Ascending aorta (tissue), 2 donors: ENCODE measurements around the gene ZSWIM7. TPM values are rescaled to one million over a fixed set of nuclear protein-coding genes. Genes with fewer than 3 reads are reported as not detected.

Experiments used
- DNase-seq, 2 donors: peaks; one replicate each; pipeline ENCODE4 v3.0.0-alpha.2; 2019; ENCODE audit warnings: low spot score in 2 of 2
- H3K27ac ChIP-seq, 2 donors: fragments of 200-600 bp; sonication (generic); one replicate each; pipeline ENCODE4 v1.5.1; 2016 to 2017; ENCODE audit warnings: mild to moderate bottlenecking in 1 of 2
- H3K27me3 ChIP-seq: fragments of 200-600 bp; sonication (generic); one replicate; pipeline ENCODE4 v1.5.1; 2017
- H3K36me3 ChIP-seq, 2 donors: fragments of 200-600 bp; sonication (generic); one replicate each; pipeline ENCODE4 v1.5.1; 2016
- H3K4me1 ChIP-seq, 2 donors: fragments of 200-600 bp; sonication (generic); one replicate each; pipeline ENCODE4 v1.5.1; 2016 to 2017; ENCODE audit warnings: mild to moderate bottlenecking in 1 of 2
- H3K4me3 ChIP-seq, 2 donors: fragments of 200-600 bp; sonication (generic); one replicate each; pipeline ENCODE4 v1.5.1; 2016 to 2017; ENCODE audit warnings: mild to moderate bottlenecking in 1 of 2
- H3K9me3 ChIP-seq, 2 donors: fragments of 200-600 bp; sonication (generic); one replicate each; pipeline ENCODE4 v1.5.1; 2016
- intact Hi-C: fragments of 100-400 bp; cut with DNase I; formaldehyde crosslinking; loops from one replicate; pipeline ENCODE4 v1.15.1; 2023
- total RNA-seq: library from RNA; depleted of rRNA; stranded (reverse); fragments of >200 nt; gene quantifications from one replicate; pipeline ENCODE4 v1.1.0, GENCODE V29; 2016
- TF ChIP-seq, protein P1 (sequence below), 3 experiments: fragments of 200-600 bp in 2 of 3; fragments of 450-650 bp in 1 of 3; sonication (generic) in 2 of 3; IDR thresholded peaks; one replicate each; pipeline ENCODE4 v1.5.1; 2016 to 2019; ENCODE audit warnings: antibody characterized with exemption in 3 of 3, mild to moderate bottlenecking in 1 of 3, moderate library complexity in 1 of 3

The ZSWIM7 gene
- total RNA-seq, 1 donor from 2014 or later = 0.75 TPM

DNA sequence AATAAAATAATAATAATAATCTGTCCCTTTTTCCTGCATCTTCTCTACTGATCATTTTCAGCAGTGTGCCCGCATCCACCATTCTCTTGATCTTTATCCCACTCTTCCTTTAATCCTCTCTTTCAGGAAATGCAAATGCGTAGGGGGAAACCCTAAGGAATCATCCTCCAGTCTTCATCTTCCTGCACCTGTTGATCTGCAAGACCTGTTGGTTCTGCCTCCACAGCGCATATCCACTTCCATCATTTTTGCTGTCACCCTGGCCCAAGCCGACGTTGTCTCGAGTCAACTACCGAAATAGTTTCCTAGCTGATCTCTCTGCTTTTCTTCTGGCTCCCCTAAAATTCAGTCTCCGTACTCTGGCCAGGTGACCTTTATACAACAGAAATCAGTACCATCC lies 30.0 kb downstream of the ZSWIM7 start:
- DNase-seq = no peak
- TF ChIP-seq, protein P1, sequence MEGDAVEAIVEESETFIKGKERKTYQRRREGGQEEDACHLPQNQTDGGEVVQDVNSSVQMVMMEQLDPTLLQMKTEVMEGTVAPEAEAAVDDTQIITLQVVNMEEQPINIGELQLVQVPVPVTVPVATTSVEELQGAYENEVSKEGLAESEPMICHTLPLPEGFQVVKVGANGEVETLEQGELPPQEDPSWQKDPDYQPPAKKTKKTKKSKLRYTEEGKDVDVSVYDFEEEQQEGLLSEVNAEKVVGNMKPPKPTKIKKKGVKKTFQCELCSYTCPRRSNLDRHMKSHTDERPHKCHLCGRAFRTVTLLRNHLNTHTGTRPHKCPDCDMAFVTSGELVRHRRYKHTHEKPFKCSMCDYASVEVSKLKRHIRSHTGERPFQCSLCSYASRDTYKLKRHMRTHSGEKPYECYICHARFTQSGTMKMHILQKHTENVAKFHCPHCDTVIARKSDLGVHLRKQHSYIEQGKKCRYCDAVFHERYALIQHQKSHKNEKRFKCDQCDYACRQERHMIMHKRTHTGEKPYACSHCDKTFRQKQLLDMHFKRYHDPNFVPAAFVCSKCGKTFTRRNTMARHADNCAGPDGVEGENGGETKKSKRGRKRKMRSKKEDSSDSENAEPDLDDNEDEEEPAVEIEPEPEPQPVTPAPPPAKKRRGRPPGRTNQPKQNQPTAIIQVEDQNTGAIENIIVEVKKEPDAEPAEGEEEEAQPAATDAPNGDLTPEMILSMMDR (IDR thresholded peaks at IDR 0.05) = no peak
- intact Hi-C loops = no loop called here
- no peak overlapping the region for H3K27ac ChIP-seq
- no peaks in the 10 kb centered on the region for H3K9me3 ChIP-seq
- H3K4me3 ChIP-seq = no peak overlapping the region
- H3K36me3 ChIP-seq = no peaks in the 10 kb centered on the region
- H3K27me3 ChIP-seq = no peaks in the 10 kb centered on the region
- H3K4me1 ChIP-seq = no peaks in the 10 kb centered on the region

DNA sequence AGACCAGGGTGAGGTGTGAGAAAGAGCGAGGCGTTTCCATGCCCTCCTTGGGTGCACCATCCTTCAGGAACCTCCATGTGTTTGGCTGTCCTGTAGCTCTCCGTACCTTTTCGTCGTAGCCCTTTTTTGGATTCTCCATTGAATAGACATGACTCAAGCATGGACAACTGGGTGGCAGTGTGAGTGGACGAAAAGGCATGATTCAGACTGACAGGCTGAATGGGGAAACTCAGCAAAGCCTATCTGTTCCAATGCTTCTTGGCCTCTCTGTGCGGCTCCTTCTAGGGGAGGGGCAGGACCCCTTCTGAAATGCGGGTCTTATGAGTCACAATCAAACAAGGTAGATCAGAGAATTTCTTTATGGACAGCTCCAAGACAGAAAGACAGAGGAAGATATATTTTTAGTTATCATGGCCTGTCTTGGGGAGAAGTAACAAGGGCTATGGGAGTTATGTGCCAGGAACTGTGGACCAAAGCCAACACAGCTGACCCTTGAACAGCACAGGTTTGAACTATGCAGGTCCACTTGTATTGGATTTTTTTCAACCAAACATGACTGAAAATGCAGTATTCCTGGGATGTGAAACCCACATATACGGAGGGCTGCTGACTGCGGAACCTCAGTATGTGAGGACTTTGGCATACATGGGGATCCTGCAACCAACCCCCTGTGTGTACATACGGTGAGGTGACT lies 31.7 kb downstream of the ZSWIM7 start:
- intact Hi-C loops = no loop called here
- Histone ChIP-seq H3K36me3 (no peaks in the 10 kb centered on the region), H3K4me1 (no peaks in the 10 kb centered on the region), H3K27me3 (no peaks in the 10 kb centered on the region), H3K27ac (no peak overlapping the region), H3K4me3 (no peak overlapping the region), H3K9me3 (no peaks in the 10 kb centered on the region)
- no peak for DNase-seq
- TF ChIP-seq, protein P1 (IDR thresholded peaks at IDR 0.05) = no peak

DNA sequence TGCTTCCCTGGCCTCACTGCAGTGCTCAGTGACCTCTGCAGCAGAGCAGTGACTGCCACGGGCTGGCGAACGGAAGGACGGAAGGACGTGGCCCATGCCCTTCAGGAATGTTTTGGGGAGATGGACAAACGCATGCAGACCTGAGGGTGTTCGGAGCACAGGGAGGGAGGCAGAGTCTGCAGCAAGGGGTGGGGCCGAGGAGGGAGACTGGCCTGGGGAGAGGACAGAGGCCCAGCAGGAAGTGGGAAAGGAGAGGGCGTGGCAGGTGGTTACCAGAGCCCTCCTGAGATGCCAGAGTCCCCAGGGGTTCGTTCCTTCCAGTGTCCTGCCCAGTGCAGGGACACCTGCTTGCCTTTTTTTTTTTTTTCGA lies 32.6 kb downstream of the ZSWIM7 start:
- no peaks in the 10 kb centered on the region for H3K36me3 ChIP-seq
- H3K27ac ChIP-seq = no peak overlapping the region
- no peaks in the 10 kb centered on the region for H3K27me3 ChIP-seq
- intact Hi-C loops = no loop called here
- TF ChIP-seq, protein P1 (IDR thresholded peaks at IDR 0.05) = no peak
- DNase-seq = no peak
- H3K4me1 ChIP-seq = no peaks in the 10 kb centered on the region
- H3K4me3 ChIP-seq = no peak overlapping the region
- no peaks in the 10 kb centered on the region for H3K9me3 ChIP-seq

DNA sequence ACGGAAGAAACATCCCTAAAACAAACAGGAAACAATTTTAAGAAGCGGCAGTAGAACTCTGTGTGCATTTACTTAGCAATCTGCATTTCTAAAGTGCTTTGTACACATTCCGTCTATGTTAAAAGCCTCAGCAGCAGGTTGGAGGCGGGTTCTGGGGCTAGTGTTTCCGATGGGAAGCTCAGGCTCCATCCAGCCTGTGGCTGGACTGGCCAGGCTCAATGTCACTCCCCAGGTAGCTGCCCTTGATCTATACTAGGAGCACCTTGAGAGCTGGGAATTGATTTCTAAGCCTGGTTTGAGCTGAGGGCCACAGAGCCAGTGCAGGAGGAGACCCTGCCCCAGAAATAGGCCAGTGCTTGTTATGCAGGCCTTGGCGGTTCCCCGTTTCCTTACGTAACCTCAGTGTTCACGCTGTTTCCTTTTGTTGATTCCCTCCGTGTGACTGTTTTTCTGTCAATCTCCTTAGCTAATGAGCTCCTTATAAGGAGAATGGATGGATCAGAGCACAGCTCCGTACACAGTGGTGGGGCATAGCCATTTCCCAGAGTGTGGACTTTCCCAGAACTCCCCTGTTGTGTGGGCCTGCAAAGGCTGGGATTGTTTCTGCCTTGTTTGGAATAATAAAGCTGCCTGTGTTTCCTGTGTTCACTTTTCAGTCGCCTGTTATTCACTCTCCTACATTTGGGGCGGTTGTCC lies 33.2 kb downstream of the ZSWIM7 start:
- Histone ChIP-seq H3K27ac (no peak overlapping the region), H3K4me1 (no peaks in the 10 kb centered on the region), H3K4me3 (no peak overlapping the region), H3K27me3 (no peaks in the 10 kb centered on the region), H3K36me3 (no peaks in the 10 kb centered on the region), H3K9me3 (no peaks in the 10 kb centered on the region)
- DNase-seq = no peak
- intact Hi-C loops = no loop called here
- TF ChIP-seq, protein P1 (IDR thresholded peaks at IDR 0.05) = no peak

DNA sequence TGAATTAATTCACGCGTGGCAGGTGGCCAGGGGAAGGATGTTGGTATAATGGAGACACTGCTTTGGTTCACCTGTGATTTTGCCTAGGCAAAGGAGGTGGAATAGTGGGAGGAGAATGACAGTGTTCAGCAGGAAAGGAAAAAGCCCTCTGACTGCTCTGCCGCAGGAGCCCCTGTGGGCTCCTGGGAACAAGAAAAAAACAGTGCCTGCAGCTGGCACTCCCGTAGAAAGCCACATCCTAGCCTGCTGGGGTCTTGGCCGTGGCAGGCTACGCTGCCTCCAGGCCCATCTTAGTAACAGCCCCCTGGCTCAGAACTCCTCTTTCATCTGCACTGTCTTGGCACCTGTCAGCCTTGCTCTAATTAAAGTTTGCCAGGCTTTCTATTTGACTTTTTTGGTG lies 34.0 kb downstream of the ZSWIM7 start:
- no peak for DNase-seq
- no peak overlapping the region for H3K4me3 ChIP-seq
- no peaks in the 10 kb centered on the region for H3K27me3 ChIP-seq
- H3K4me1 ChIP-seq = no peaks in the 10 kb centered on the region
- no peak overlapping the region for H3K27ac ChIP-seq
- no peaks in the 10 kb centered on the region for H3K36me3 ChIP-seq
- TF ChIP-seq, protein P1 (IDR thresholded peaks at IDR 0.05) = no peak
- intact Hi-C loops = no loop called here
- H3K9me3 ChIP-seq = no peaks in the 10 kb centered on the region
